GM10266 (cell line): ENCODE data around the gene MNX1.
A peak's percentile ranks its signal among the peaks of the same experiment; 100 is the strongest.

ENCODE experiments used
- DNase-seq: peaks from one replicate; pipeline ENCODE4 v3.0.0; 2012; ENCODE audit errors: extremely low spot score
- CTCF ChIP-seq: IDR thresholded peaks from 2 replicates; pipeline ENCODE4 v1.5.1; 2012; ENCODE audit warnings: mild to moderate bottlenecking, low read depth; ENCODE audit not compliant: control insufficient read depth, insufficient read depth; ENCODE audit errors: missing control alignments

Gene MNX1

GRCh38 chr7:157009170-157009777 lies 1.2 kb downstream of the MNX1 start:
- DNase-seq, result peak; percentile 54

DNA sequence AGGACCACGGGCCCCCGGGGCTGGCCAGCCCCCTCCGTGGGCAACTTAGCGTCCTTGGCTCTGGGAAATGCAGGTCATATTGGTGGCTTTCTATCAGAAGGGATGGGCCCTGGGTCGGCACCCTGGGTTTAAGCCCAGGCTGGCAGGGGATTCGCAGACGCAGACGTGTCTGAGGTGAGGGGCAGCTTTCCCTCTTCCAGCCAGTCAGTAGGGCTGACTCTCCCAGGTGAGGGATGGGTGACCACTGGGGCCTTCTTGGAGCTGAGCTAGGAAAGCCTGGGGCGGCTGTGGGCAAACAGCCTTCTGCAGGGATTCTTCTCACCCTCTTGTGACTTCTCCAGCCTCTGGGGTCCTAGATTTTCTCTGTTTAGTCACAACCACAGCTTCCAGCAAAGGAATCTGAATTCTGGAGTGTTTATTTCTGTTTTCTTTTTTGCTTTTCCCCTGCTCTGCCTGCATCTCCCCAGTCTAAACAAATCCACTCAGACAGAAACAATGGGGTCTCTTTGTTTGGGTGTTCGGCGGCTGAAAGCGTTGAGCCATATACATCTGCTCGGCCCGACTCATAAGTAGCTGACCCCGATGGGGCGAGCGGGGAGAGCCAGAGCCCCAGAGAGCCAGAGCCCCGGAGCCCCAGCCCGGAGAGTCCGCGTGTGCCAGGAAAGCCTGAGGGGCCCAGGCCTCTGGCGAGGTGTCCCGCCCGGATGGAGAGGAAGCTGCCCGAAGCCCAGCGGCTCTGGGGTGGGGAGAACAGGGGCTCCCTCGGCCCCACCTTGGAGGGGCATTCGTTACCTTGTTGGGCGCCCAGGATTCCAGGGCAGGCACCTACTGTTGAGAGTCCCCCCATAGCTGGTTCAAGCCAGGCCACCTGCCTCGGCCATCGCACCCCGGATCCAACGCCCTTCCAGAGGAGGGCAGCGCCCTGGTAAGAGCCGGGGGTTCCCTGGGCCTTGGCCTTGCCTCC lies 2.0 kb downstream of the MNX1 start:
- no peak for TF ChIP-seq CTCF
- DNase-seq, result no peak

More at GRCh38 chr7:157009170-157009777, 1.2 kb downstream of the MNX1 start:
- no peak for TF ChIP-seq CTCF

DNA sequence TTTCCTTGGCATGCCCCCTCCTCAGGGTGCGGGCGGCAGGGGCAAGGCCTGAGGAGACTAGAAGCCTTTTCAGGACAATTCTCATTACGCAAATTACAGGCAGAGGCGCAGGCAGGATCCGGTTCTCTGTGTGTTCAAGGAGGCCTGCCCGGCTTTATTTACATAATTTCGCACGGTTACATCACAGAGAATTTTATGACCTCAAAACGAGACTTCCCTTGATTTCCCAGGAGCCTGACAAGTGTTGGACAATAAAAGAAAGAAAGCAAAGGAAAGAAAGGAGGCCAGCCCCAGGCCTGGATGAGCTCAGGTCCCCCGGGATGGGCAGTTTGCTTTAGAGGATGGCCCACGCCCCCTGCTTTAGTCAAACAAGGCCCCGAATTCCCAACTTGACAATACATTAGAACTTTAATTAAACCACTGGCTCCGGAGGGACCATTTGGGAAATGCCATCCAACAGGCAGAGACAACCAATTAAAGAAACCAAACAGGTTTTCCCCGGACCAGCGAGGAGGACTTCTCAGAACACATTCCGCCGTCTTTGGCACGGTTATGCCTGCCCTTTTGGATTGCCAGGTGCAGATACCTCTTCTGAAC lies 2.9 kb downstream of the MNX1 start:
- no peak for DNase-seq
- no peak for TF ChIP-seq CTCF

GRCh38 chr7:157006829-157007469 lies 3.5 kb downstream of the MNX1 start:
- no peak for DNase-seq
- TF ChIP-seq CTCF, result no peak

DNA sequence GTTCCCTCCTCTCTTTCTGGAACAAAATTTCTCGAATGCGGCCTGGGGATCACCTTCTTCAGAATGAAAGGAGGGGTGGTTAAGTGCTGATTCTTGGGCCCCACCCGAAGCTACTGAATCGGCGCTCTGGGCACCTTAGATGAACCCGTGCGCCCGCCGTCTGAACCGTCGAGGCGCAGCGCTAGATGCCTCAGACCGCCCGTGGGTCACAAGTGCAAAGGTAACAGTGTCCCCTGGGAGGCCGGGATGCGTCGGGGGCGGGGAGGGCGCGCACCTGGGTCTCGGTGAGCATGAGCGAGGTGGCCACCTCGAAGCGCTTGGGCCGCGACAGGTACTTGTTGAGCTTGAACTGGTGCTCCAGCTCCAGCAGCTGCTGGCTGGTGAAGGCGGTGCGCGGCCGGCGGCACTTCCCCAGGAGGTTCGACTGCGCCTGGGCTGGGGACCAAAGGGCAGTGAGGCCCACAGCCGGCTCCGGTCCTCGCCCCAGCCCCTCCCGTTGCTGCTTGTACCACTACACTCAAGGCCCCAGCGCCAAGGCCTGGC lies 4.2 kb downstream of the MNX1 start:
- no peak for DNase-seq
- TF ChIP-seq CTCF, result no peak

GRCh38 chr7:157005456-157006204 lies 4.8 kb downstream of the MNX1 start:
- peak; percentile 16 for TF ChIP-seq CTCF
- peak; percentile 47 for DNase-seq
